HepG2 (cell line): ENCODE results near the gene NOTCH3. TPM values are rescaled to one million over a fixed set of nuclear protein-coding genes. Genes with fewer than 3 reads are reported as not detected.

Experiments used
- ATAC-seq: fragments of 200-7000 bp; cut with Tn5 transposase; 3 replicates; pipeline ENCODE4 v1.9.1; 2020; ENCODE audit warnings: mild to moderate bottlenecking, moderate library complexity
- BruUV-seq: library from RNA; stranded (reverse); fragments of 400-500 nt; replicated peaks from 2 replicates; lab custom pipeline; 2021; lab: Mats Ljungman, UMichigan
- CTCF ChIA-PET: fragments of 300-600 bp; formaldehyde crosslinking; extraction: SDS; loops from one replicate; lab custom pipeline; 2021; ENCODE audit warnings: low total read pairs, inconsistent platforms, low intra/inter-chr PET ratio; lab: Yijun Ruan, JAX
- POLR2A ChIA-PET: fragments of 350-600 bp; sonication (Branson Sonifier 250); formaldehyde crosslinking; loops from one replicate; lab custom pipeline; 2020; ENCODE audit warnings: antibody characterized with exemption, inconsistent platforms; lab: Yijun Ruan, JAX
- DNase-seq: peaks from one replicate; pipeline ENCODE4 v3.0.0-alpha.2; 2015; ENCODE audit warnings: low spot score
- FAIRE-seq: peaks from 3 replicates; lab custom pipeline; 2011; peaks lifted over from hg19 to GRCh38; lab: Jason Lieb, UNC
- H2AFZ ChIP-seq: one replicate; pipeline ENCODE4 v1.6.1; 2011; ENCODE audit warnings: low read length, inconsistent platforms
- H3K27ac ChIP-seq: fragments of 300-600 bp; 3 replicates; pipeline ENCODE4 v1.8.0; 2011; ENCODE audit warnings: mixed run types, mild to moderate bottlenecking, mixed read lengths, low read length, inconsistent platforms; ENCODE audit not compliant: insufficient read depth; ENCODE audit errors: extremely low read length
- H3K27me3 ChIP-seq, 2 experiments: fragments of 200-600 bp in 1 of 2; 2 replicates in 1 of 2; 3 replicates in 1 of 2; pipeline versions ENCODE4 v1.6.0 to v1.8.0; 2011; ENCODE audit warnings: low read length in 2 of 2, mild to moderate bottlenecking in 2 of 2, moderate library complexity in 2 of 2, inconsistent platforms in 1 of 2; ENCODE audit not compliant: insufficient read depth in 2 of 2, control insufficient read depth in 1 of 2
- H3K36me3 ChIP-seq, 2 experiments: fragments of 200-600 bp in 1 of 2; replicated peaks in 1 of 2; 2 replicates in 1 of 2; 3 replicates in 1 of 2; pipeline versions ENCODE4 v1.5.1 to v1.8.0; 2011; ENCODE audit warnings: low read length in 2 of 2, inconsistent platforms in 1 of 2; ENCODE audit not compliant: insufficient read depth in 2 of 2, control insufficient read depth in 1 of 2
- H3K4me1 ChIP-seq: 2 replicates; pipeline ENCODE4 v1.5.1; 2012; ENCODE audit warnings: low read length, inconsistent platforms; ENCODE audit not compliant: insufficient read depth
- H3K4me2 ChIP-seq: 2 replicates; pipeline ENCODE4 v1.6.0; 2011; ENCODE audit warnings: low read depth, low read length, inconsistent platforms
- H3K4me3 ChIP-seq, 3 experiments: fragments of 200-600 bp in 1 of 3; sonication (generic), shearing (Covaris generic) in 1 of 3; replicated peaks in 1 of 3; 2 replicates each; pipeline ENCODE4 v1.5.1; 2011 to 2016; ENCODE audit warnings: low read length in 3 of 3, inconsistent platforms in 2 of 3, low read depth in 2 of 3, mild to moderate bottlenecking in 2 of 3, control low read depth in 1 of 3, mixed read lengths in 1 of 3; ENCODE audit not compliant: insufficient read depth in 1 of 3
- H3K79me2 ChIP-seq: one replicate; pipeline ENCODE4 v1.6.1; 2011; ENCODE audit warnings: low read length, inconsistent platforms; ENCODE audit not compliant: insufficient read depth
- H3K9ac ChIP-seq: 2 replicates; pipeline ENCODE4 v1.6.0; 2011; ENCODE audit warnings: mild to moderate bottlenecking, low read depth, low read length, inconsistent platforms; ENCODE audit not compliant: insufficient read depth
- H3K9me3 ChIP-seq: 2 replicates; pipeline ENCODE4 v1.5.1; 2012; ENCODE audit warnings: mild to moderate bottlenecking, low read length
- H4K20me1 ChIP-seq: 2 replicates; pipeline ENCODE4 v1.6.0; 2011; ENCODE audit warnings: inconsistent platforms, mild to moderate bottlenecking, low read length, moderate library complexity; ENCODE audit not compliant: insufficient read depth
- ATF7 ChIP-seq, 2 experiments: fragments of 450-650 bp in 1 of 2; sonication (generic) in 1 of 2; formaldehyde crosslinking in 1 of 2; IDR thresholded peaks; 2 replicates each; pipeline versions ENCODE4 v1.4.0 to v1.6.1; 2016 to 2020; ENCODE audit warnings: antibody characterized with exemption in 1 of 2, mild to moderate bottlenecking in 1 of 2, missing genetic modification reagents in 1 of 2
- CTCF ChIP-seq: sonication (generic); formaldehyde crosslinking; IDR thresholded peaks from 2 replicates; pipeline ENCODE4 v1.5.0; 2020; ENCODE audit warnings: mild to moderate bottlenecking, missing genetic modification reagents, moderate library complexity
- GTF3A ChIP-seq: sonication (generic); formaldehyde crosslinking; conservative IDR thresholded peaks from 2 replicates; pipeline ENCODE4 v1.4.0; 2020; ENCODE audit warnings: mild to moderate bottlenecking, missing genetic modification reagents
- KLF9 ChIP-seq: IDR thresholded peaks from 2 replicates; pipeline ENCODE4 v1.6.1; 2016; ENCODE audit warnings: low read depth
- LBX2 ChIP-seq: sonication (generic); formaldehyde crosslinking; IDR thresholded peaks from 2 replicates; pipeline ENCODE4 v1.5.0; 2020; ENCODE audit warnings: missing genetic modification reagents, mild to moderate bottlenecking, borderline replicate concordance
- MAFG ChIP-seq: sonication (generic); formaldehyde crosslinking; IDR thresholded peaks from 2 replicates; pipeline ENCODE4 v1.5.1; 2020; ENCODE audit warnings: mild to moderate bottlenecking, missing genetic modification reagents
- NFE2L1 ChIP-seq: sonication (generic); formaldehyde crosslinking; IDR thresholded peaks from 2 replicates; pipeline ENCODE4 v1.4.0; 2020; ENCODE audit warnings: missing genetic modification reagents, mild to moderate bottlenecking, borderline replicate concordance
- RARG ChIP-seq: sonication (generic); formaldehyde crosslinking; IDR thresholded peaks from 2 replicates; pipeline ENCODE4 v1.4.0; 2020; ENCODE audit warnings: low read depth, mild to moderate bottlenecking, missing genetic modification reagents
- STAG1 ChIP-seq: sonication (generic); formaldehyde crosslinking; IDR thresholded peaks from 2 replicates; pipeline ENCODE4 v1.4.0; 2020; ENCODE audit warnings: missing genetic modification reagents
- TFDP1 ChIP-seq: IDR thresholded peaks from 2 replicates; pipeline ENCODE4 v1.6.1; 2016; ENCODE audit warnings: missing compliant biosample characterization, missing genetic modification reagents, borderline replicate concordance
- YEATS2 ChIP-seq: sonication (generic); formaldehyde crosslinking; IDR thresholded peaks from 2 replicates; pipeline ENCODE4 v1.4.0; 2020; ENCODE audit warnings: missing genetic modification reagents, borderline replicate concordance
- ZBTB25 ChIP-seq: IDR thresholded peaks from 2 replicates; pipeline ENCODE4 v1.6.1; 2018; ENCODE audit warnings: missing genetic modification reagents
- ZNF451 ChIP-seq: sonication (generic); formaldehyde crosslinking; IDR thresholded peaks from 2 replicates; pipeline ENCODE4 v1.5.0; 2020; ENCODE audit warnings: mild to moderate bottlenecking, missing genetic modification reagents
- WGBS: methylation state at CpG from one replicate; pipeline ENCODE4 v1.1.6; 2017; ENCODE audit warnings: low lambda C conversion rate; 5-methylcytosine and 5-hydroxymethylcytosine counted together
- in situ Hi-C: cut with HindIII; loops from 2 replicates; pipeline ENCODE4 v1.10.0; 2017; ENCODE audit warnings: low pct_unique_long_range_greater_than_20kb; ENCODE audit not compliant: extremely low pct_ligation_motif_present
- intact Hi-C: fragments of 100-400 bp; cut with micrococcal nuclease; formaldehyde crosslinking; loops from one replicate; pipeline ENCODE4 v1.10.0; 2022; ENCODE audit not compliant: unreplicated experiment
- polyA plus RNA-seq, 8 experiments: library from polyadenylated mRNA; depleted of rRNA in 3 of 8; stranded (reverse) in 7 of 8; unstranded in 1 of 8; fragments of >200 nt; fragmentation: Illumina TruSeq in 4 of 8; extraction: Trizol in 4 of 8; gene quantifications; 2 replicates each; pipeline versions ENCODE4 v1.2.1 to v1.2.3, GENCODE V29; 2011 to 2016; ENCODE audit warnings: low read depth in 4 of 8, missing spikeins in 1 of 8, mixed read lengths in 1 of 8; ENCODE audit not compliant: insufficient read depth in 1 of 8
- total RNA-seq, 5 experiments: library from RNA; depleted of rRNA; stranded (reverse); fragments of >200 nt; fragmentation: Illumina TruSeq; extraction: Trizol; gene quantifications; 2 replicates each; pipeline ENCODE4 v1.2.3, GENCODE V29; 2016; ENCODE audit warnings: low read depth in 1 of 5

The NOTCH3 gene
- total and polyA plus RNA-seq, 2 of the 13 experiments (the other 11 are each of a cell fraction or from before 2014, with no cell fraction given) = 0.09 to 0.28 TPM

GRCh38 chr19:15173746-15174404 is 26.9 kb downstream of the NOTCH3 start (continued):
- no peak for TF ChIP-seq ZNF451
- peak; percentile 50 for TF ChIP-seq STAG1 (CRISPR knock-in tag)
- TF ChIP-seq ATF7 (IDR thresholded peaks at IDR 0.05) = no peak
- TF ChIP-seq ATF7 (CRISPR knock-in tag; IDR thresholded peaks at IDR 0.05) = no peak
- TF ChIP-seq CTCF (CRISPR knock-in tag) = peak; percentile 65
- TF ChIP-seq, all 625 proteins: peak for 3

GRCh38 chr19:15170345-15170744 is 30.4 kb downstream of the NOTCH3 start:
- intact Hi-C loops (no loop called here), in situ Hi-C loops (no loop called here)
- no TSS peak for BruUV-seq
- CTCF ChIA-PET = no interaction called here
- Histone ChIP-seq H2AFZ (no peak overlapping the region), H3K4me1 (peaks cover 39% of the 10 kb centered on the region), H3K4me3 (no peak overlapping the region)
- TF ChIP-seq TFDP1 (CRISPR knock-in tag) = no peak
- TF ChIP-seq ZBTB25 (CRISPR knock-in tag) = no peak
- no peak for TF ChIP-seq RARG (CRISPR knock-in tag)
- TF ChIP-seq KLF9 (CRISPR knock-in tag) = no peak
- TF ChIP-seq YEATS2 (CRISPR knock-in tag) = no peak
- TF ChIP-seq GTF3A (CRISPR knock-in tag) = no peak
- no peak for TF ChIP-seq NFE2L1 (CRISPR knock-in tag)
- no peak for TF ChIP-seq MAFG (CRISPR knock-in tag)
- TF ChIP-seq LBX2 (CRISPR knock-in tag) = no peak
- TF ChIP-seq, all 625 proteins: peak for 0
- H4K20me1 ChIP-seq = no peaks in the 10 kb centered on the region; the same call in 1 of the 2 replicates
- no peaks in the 10 kb centered on the region for H3K36me3 ChIP-seq
- H3K27ac ChIP-seq = no peak overlapping the region
- ATAC-seq = no peak
- DNase-seq = no peak
- no peak for FAIRE-seq
- POLR2A ChIA-PET = no interaction called here
- no peaks in the 10 kb centered on the region for H3K27me3 ChIP-seq
- 56% methylated on average over 13 of the region's 32 CpGs for WGBS
- peaks cover 13% of the 10 kb centered on the region for H3K9me3 ChIP-seq
- H3K9ac ChIP-seq = no peak overlapping the region
- H3K4me2 ChIP-seq = no peak overlapping the region
- H3K79me2 ChIP-seq = no peaks in the 10 kb centered on the region
